GM19099 (cell line): ENCODE data around the gene TMPRSS5.

Experiments used
- POLR2A ChIP-seq: IDR thresholded peaks from 3 replicates; pipeline ENCODE4 v1.6.1; 2011; ENCODE audit warnings: low read depth; ENCODE audit not compliant: insufficient read length; ENCODE audit errors: extremely low read depth

TMPRSS5 gene

DNA sequence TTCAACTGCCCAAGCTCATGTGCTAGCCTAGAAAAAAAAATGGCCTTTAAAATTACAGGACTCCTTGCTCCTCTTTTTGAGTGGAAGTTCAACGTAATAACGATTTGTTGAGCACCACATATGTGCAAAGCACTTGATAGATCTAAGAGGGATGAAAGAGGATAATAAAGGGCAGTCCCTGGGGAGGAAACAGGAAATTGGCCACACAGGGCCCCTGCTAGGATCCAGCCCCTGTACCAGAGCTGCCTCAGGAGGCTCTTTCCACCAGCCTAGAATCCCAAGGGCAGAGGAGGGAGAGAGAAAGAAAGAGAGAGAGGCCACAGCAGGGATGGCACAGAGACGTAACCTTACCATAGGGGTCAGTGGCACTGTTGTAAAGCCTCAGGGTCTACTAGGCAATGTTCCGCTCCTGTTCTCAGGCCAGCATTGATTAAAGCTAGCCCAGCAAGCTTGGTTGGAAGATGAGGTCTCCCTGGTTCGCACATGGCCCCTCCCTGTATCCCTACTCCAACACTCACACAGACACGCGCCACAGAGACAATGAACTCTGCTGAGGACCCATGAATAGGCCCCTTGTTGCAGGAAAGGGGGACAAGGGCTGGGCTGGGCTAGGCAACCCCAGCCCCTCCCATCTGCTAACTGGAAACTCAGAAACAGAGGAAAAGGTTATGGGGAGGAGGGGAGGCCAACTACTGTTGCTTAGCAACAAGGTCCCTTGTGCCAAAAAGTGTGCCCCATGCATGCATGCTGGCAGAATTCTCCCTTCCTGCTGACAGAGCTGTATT lies at the start of gene TMPRSS5:
Gene TMPRSS5, minus strand, starts transcription at position 438 of the 785 bp plus-strand sequence. Its CDS starts 84 bp downstream, at position 354.
- no peak for TF ChIP-seq POLR2A

DNA sequence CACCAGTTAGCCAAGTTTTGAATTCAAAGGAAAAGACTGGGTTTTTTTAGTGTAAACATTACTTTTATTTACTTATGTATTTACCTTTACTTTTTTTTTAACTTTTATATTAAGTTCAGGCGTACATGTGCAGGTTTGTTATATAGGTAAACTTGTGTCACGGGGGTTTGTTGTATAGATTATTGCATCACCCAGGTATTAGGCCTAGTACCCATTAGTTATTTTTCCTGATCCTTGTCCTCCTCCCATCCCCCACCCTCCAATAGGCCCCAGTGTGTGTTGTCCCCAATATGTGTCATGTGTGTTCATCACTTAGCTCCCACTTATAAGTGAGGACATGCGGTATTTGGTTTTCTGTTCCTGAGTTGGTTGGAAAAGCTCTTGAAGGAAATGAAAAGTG lies 46.8 kb upstream of the TMPRSS5 start:
- no peak for TF ChIP-seq POLR2A

DNA sequence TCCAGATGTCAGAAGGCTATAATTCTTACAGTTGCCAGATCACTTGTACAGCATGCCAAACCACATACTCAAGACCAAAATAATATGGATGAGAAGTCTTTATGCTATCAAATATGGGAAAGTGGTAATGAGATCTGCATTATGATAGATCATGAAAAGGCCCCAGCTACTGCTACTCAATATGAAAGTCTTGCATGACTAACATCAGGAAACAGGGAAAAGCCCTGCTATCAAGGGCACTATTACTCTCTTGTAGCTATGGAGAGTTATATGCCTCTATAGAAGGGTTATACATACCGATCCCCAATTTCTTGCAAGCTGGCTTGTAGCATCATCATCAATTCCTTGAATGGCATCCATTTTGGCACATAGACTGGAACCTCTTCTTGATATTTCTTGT lies 30.2 kb upstream of the TMPRSS5 start:
- TF ChIP-seq POLR2A = no peak

DNA sequence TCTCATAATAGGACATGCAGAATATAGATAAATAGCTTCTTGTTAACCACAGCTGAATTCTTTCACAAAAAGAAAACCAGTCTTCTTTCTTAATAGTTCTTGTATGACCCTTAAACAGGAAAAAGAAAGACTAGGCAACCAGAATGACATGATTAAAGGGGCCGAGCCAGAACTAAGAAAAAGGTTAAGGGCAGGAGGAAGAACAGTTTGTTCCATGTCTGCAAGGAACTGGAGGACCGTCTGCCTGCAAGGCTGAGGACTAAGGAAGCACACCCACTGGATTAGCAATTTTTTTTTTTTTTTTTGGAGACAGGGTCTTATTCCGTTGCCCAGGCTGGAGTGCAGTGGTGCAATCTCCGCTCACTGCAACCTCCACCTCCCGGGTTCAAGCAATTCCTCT lies 26.0 kb upstream of the TMPRSS5 start:
- TF ChIP-seq POLR2A = no peak

DNA sequence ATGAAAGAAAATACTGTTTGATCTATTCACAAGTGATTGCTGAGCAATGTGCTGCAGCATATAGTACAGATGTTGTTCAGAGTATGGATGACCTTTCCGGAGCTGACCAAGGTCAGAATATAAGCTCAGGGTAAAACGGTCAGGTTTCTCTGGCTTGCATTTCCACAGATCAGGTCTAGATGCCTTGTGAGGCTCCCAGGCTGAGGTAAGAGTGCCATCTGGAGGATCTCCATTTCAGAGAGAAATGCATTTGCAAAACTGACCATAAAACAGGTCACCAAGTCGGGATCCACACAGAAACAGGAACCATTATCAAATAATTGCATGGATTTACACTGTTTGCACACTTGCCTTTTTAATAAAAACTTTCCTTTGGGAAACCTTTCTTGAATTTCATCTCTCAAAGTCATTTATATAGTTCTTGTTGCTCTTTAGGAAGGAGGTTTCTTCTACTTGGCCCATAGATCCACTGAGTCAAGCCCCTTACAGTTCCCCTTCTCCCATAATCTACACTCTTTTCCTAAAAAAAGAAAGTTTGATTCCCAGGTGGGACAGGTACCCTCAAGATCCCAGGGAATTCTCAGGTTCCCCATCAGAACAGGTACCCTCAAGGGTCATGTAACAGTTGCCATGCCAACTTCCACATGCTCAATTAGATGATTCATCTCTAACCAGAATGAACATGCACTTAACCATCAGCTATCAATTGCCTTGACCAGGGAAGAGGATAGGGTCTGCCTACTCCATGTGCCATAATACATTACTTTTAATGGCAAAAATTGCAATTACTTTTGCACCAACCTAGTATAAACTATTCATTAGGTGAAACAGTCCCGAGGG lies 25.0 kb upstream of the TMPRSS5 start:
- no peak for TF ChIP-seq POLR2A

GRCh38 chr11:113729456-113729855 lies 23.3 kb upstream of the TMPRSS5 start:
- TF ChIP-seq POLR2A = no peak

- TF ChIP-seq POLR2A = no peak
These were observed 22.7 kb upstream of the TMPRSS5 start for GRCh38 chr11:113728814-113729213.

DNA sequence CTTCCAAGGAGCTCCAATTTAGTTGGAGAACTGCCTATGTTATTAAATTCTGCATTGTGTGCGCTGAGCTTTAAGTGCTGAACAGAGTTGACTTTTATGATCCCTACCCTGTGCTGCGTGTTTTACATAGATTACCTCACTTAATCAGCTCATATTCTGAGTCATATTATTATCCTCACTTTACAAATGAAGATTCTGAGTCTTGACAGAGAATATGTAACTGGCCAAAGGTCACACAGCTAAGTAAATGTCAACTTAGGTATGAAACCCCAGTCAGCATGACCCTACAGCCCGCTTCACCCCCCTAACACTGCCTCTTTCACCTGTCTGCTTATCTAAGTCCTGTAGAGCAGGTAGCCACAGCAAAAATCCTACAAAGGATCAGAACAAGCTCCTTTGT lies 19.8 kb upstream of the TMPRSS5 start:
- TF ChIP-seq POLR2A = no peak

- no peak for TF ChIP-seq POLR2A
These were observed 19.3 kb upstream of the TMPRSS5 start for GRCh38 chr11:113725407-113725806.

- TF ChIP-seq POLR2A = no peak
These were observed 18.7 kb upstream of the TMPRSS5 start for GRCh38 chr11:113724778-113725177.

DNA sequence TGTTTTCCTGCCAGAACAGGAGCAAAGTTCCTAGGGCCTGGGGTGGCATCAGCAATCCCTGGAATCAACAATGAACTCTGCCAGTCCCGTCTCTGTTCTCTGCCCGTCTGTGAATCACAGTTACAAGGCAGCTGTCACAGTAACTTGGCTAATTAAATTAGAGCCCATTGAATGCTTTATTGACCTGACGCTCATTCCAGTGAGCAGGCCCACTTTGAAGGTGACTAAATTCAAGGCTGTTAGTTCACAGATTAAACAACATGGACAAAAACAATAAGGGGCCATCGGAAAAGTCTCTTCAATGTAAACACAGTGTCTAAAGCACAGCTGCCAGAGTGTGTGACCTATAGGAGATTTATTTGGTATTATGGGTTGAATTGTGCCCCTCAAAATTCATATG lies 17.7 kb upstream of the TMPRSS5 start:
- no peak for TF ChIP-seq POLR2A

GRCh38 chr11:113722934-113723333 lies 16.8 kb upstream of the TMPRSS5 start:
- TF ChIP-seq POLR2A = no peak

- TF ChIP-seq POLR2A = no peak
These were observed 16.1 kb upstream of the TMPRSS5 start for GRCh38 chr11:113722221-113722620.

DNA sequence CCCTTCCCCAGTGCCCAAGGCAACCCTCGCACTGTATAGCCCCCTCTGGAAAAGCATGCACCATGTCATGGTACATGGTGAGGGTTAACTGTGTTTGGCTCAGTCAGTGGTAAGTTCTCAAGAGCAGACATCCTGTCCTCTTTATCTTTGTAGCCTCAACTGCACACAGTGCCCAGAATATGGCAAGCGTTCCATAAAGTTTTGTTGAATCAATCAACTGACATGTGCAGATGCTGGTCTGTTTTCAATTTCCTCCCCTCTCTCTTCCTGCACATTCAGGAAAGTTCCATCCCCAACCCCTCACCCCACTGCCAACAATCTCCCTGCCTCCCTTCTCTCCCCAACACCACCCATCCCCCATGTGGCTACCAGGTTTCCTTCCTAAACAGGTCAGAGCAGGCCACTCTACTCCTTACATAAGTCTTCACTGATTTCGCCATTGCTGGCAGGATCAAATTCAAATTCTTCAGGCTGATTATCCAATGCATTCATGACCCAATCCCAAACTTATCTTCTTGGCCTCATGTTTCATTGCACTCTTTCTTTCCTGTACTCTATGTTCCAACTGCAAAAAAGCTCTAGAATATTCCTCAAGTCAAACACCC lies 15.5 kb upstream of the TMPRSS5 start:
- no peak for TF ChIP-seq POLR2A

DNA sequence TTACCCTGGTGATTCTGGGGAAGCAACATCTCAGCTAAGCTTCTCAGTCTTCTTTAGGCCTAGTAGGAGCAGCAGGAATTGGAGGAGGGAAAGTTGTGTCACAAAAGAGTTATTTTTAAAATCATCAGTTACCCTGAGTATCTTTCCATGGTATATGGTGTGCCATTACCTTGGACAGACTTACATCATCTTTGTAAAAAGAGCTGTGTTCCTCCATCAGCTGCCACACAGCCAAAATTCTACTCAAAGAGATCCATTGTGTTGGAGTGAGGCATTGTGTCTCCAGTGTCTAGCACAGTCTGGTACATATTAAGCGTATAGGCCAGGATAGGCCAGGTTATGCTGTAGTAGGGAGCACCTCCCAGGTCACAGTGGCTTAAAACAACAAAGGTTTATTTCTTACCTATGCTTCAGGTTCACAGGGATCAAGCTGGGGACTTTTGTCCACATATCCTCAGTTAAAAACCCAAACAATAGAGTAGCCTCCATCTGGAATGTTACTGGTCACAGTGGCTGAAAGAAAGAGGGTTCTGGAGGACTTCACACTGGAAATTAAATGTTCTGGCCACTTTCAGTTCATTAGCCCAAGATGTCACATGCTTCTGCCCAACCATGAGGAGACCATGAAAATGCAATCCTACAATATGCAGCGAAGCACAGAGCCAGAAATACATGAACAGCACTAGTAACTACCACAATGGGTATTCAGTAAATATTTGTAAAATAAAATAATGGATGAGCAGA lies 9.9 kb upstream of the TMPRSS5 start:
- TF ChIP-seq POLR2A = no peak
